OCI-M2 (cell line): ENCODE results near the gene C1orf56.

Source experiments
- DNase-seq: peaks from one replicate; lab custom pipeline; 2025; ENCODE audit not compliant: unreplicated experiment; lab: John Stamatoyannopoulos, UW

The C1orf56 gene

DNA sequence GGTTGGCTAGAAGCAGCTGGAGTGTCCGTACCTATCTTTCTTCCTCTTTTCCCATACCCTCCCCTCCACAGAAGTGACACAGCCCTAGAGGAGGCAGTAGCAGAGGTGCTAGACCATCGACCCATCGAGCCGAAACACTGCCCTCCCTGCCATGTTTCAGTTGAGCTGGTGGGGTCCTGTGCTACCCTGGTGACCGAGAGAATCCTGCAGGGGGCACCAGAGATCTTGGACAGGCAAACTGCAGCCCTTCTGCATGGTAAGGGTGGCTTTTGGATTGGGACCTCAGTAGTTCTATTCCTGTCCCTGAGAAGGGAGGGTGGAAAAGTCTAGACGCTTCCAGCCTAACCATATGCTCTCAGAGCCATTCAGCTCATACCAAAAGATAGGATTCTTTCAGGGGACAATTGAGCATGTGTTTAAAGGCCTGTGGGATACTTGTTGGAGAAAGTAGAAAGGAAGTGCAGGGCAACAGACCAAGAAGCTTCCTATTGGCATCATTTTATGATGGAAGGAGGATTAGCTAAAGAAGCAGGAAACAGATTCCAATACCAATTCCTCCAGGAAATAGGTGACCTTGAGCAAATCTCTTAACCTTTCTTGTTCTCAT lies 22.9 kb upstream of the C1orf56 start:
- DNase-seq, result no peak

DNA sequence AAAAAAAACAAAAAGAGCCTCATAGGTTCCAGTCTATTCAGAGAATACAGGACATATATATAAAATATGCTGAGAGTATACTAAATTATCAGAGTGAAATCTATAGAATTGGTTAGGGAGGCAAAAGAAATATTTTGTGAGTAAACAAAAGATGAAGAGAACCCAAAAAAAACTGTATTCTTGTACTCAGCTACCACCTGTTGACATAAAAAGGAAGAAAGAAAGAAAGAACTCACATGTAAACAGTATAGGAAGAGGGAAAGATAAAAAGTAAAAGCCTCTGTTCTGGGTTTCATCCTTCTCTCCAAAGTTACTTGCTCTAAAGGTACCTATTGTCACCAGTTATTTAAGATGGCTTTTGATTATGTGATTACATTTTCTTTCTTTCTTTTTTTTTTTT lies 21.1 kb upstream of the C1orf56 start:
- no peak for DNase-seq

DNA sequence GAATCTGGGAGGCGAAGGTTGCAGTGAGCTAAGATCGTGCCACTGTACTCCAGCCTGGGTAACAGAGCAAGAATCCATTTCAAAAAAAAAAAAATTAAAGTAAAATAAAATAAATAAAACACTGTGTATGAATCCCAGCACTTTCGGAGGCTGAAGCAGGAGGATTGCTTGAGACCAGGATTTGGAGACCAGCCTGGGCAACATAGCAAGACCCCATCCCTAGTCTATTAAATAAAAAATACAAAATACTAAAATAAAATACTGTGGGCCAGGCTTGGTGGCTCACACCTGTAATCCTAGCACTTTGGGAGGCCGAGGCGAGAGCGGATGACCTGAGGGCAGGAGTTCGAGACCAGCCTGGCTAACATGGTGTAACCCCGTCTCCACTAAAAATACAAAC lies 15.4 kb upstream of the C1orf56 start:
- no peak for DNase-seq

DNA sequence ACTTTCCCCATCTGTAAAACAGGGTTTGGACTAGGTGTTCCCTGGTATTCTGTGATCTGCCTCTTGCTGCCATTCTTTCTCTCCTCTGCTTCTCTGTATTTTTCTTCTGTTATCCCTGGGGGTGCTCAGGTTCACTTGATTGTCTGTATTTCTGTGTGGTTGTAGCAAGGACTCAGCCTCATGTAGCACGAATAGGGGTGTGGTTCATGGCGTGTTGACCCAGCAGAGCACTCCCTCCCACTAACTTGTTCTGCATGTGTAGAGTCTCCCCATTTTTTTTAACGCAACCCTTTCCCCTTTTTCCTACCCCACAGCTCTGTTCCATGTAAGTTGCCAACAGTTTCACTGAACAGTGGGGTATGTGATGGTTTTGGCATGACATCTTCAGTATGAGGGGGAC lies 12.4 kb upstream of the C1orf56 start:
- no peak for DNase-seq

DNA sequence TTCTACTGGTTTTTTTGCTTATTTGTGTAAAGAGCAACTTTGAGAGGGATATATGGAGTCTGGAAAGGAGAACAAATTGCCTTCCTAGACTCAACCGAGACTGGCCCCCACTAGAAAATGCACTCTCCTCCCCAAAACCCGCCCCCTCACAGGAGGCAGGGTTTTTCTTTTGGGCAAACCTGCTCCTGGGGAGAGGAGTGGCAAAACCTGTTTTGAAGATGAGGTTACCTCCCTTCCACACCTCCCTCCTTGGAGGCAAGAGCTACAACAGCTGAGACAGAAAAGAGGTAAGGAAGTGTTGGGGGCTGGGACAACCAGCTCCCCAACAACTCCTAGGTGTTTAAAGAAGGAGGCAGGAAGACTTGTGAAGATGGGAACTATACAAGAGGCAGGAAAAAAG lies 11.2 kb upstream of the C1orf56 start, which contains the start of gene BNIPL:
BNIPL (plus strand) TSS at position 231 of the 400 bp plus-strand sequence; CDS start at position 371, 140 bp downstream.
- no peak for DNase-seq

DNA sequence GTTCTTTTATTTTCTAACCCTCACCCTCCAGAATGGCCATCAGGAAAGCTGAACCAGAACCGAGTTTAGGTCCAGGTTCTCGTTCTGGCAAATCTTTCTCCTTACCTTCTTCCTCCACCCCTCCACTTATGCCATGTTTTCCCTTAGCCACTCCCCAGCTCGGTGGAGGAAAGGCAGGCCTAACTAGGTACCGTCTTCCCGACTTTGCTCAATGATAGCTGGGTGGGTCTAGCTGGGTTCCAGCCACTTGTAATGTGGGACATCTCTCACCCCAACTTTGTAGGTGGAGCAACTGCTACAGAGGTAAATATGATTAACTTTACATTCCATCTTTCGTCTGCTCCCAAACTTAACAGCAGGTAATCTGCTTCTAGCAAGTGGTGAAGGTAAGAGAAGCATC lies 10.5 kb upstream of the C1orf56 start:
- no peak for DNase-seq

DNA sequence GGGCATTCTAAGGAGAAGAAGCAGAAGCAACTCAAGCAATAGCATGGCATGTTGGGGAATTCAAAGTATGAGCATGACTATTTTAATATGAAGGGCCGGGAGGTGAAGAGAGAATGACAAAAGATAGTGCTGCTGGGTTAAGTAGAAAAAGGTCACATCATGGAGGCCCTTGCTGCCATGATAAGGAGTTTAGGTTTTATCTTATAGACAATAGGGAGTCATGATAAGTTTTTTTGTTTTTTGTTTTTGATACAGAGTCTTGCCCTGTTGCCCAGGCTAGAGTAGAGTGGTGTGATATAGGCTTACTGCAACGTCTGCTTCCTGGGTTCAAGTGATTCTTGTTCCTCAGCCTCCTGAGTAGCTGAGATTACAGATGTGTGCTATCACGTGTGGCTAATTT lies 8.0 kb upstream of the C1orf56 start:
- no peak for DNase-seq

DNA sequence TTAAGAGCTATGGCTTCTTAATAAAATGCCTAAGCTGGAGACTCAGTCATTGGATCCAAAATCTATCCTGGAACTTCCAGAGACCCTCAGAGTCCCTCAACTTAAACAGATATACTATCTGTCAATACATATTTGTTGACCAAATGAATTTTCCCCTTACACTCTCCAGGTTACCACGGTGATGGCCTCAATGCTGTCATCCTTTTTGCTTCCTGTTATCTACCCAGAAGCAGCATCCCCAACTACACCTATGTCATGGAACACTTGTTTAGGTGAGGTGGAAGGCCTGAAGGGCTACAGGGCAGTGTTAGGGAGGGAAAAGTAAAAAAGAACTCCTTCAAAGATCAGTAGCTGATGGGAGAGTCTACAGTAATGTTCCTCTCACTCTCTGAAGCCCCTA lies 4.4 kb upstream of the C1orf56 start:
- no peak for DNase-seq

DNA sequence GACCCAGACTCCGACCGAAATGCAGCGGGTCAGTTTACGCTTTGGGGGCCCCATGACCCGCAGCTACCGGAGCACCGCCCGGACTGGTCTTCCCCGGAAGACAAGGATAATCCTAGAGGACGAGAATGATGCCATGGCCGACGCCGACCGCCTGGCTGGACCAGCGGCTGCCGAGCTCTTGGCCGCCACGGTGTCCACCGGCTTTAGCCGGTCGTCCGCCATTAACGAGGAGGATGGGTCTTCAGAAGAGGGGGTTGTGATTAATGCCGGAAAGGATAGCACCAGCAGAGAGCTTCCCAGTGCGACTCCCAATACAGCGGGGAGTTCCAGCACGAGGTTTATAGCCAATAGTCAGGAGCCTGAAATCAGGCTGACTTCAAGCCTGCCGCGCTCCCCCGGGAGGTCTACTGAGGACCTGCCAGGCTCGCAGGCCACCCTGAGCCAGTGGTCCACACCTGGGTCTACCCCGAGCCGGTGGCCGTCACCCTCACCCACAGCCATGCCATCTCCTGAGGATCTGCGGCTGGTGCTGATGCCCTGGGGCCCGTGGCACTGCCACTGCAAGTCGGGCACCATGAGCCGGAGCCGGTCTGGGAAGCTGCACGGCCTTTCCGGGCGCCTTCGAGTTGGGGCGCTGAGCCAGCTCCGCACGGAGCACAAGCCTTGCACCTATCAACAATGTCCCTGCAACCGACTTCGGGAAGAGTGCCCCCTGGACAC lies 534 bp downstream of the C1orf56 start:
- no peak for DNase-seq

DNA sequence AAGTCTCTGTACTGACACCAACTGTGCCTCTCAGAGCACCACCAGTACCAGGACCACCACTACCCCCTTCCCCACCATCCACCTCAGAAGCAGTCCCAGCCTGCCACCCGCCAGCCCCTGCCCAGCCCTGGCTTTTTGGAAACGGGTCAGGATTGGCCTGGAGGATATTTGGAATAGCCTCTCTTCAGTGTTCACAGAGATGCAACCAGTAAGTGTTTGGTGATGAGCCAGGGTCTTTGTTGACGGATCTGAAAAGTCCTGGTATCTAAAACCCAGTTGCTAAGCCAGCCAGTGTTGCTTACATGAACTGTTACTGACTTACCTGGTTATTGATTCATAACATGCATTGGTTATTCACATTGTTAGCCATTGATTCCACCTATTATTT lies 1.1 kb downstream of the C1orf56 start:
- DNase-seq, result no peak

DNA sequence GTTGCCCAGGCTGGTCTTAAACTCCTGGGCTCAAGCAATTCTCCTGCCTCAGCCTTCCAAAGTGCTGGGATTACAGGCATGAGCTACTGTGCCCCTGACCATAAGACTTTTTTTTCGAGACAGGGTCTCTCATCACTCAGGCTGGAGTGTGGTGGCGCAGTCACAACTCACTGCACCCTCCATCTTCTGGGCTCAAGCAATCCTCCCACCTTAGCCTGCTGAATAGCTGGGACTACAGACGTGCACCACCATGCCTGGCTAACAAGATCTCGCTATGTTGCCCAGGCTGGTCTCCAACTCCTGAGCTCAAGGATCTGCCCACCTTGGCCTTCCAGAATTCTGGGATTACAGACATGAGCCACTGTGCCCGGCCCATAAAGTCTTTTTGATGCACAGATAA lies 1.9 kb downstream of the C1orf56 start:
- no peak for DNase-seq

DNA sequence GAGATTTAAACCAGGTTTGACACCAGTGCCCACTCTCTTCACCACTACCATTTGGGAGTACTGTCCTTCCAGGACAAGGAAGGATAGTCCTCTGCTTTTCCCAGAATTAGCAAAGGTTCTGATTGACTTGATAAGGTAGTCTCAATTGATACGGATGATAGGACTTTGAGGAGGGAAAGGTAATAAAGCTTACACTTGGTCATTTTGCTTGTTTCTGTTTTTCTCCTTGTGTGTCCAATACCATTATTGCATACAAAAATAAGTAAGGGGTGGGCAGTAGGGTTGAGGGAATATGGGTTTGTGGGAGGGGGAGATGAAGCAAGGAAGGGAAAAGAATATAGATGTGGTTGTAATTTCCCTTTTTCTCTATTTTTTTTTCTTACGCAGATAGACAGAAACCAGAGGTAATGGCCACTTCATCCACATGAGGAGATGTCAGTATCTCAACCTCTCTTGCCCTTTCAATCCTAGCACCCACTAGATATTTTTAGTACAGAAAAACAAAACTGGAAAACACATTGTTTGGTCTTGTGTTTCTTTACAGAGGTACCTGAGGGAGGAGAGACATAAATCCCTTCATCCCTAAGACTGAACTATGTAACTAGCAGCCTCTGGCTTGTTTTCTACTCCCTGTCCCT lies 2.6 kb downstream of the C1orf56 start:
- no peak for DNase-seq

DNA sequence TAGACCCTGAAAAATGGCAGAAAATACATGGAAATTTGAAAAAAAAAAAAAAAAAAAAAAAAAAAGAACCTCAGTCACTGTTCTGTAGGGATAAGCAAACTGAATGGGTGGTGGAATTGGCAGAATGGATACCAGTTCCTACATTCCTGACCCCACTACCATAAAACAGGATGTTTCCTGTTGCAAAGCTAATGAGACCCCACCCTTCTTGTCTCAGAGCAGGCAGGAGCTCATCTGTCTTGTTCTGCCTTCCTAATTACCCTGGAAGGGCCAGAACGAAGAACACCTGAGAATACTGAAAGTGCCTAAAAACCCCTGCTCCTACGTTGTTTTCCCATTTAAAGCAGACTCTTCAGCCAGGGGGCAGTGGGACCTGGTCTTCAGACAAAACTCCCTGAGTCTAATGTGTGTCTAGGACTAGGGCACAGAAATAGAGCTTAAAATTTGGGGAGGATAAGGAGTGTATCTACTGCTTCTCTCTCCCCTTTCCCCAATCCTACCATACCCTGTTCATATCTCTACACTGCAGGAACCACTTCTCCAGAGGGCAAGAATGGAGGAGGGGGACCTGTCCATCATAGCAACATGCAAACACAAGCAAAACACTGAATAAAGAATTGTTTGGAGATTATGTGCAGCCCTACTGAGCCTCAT lies 3.9 kb downstream of the C1orf56 start:
- DNase-seq, result no peak

DNA sequence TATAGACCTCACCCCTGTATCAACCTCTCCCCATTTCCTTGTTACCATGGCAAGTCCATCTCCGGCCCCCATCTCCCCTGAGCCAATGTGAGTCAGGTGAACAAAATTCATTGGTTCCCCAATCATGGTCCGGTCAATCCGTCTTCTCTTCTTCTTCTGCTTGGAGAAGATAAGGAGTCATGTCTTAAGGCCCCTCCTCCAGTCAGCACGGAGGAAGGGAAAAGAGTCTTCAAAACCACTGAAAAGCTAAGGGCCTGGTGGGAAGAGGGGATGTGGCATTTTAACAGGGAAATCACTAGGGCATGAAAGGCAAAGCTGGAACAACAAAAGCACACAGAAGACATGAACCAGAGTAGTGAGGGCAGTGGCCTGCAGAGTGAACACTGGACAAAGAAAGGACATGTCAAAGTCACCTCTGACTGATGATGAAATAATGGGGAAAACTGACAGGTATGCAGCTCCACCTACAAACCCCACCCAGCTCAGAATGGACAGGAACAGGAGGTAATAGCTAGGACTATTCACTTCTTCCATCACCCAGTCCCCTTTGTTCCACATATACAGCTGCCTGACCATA lies 7.5 kb downstream of the C1orf56 start:
- DNase-seq, result no peak

DNA sequence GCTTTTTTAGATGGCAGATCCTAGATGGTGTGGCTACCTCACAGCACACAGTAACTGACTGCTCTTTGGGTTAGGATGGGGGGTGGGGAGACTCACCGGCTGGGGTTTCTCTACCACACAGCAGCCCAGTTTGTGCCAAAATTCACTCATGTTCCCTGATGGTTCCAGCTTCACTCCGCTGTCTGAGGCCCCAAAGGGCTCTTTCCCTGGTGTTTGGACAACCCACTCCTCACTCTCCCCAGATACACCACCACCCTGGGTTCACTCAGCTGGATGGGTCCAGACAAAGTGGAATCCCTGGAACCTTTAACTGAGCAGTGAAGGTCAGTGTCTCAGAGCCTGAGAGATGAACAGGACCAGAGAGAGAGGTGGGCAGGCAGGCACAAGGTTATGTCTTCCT lies 8.0 kb downstream of the C1orf56 start:
- DNase-seq, result no peak

DNA sequence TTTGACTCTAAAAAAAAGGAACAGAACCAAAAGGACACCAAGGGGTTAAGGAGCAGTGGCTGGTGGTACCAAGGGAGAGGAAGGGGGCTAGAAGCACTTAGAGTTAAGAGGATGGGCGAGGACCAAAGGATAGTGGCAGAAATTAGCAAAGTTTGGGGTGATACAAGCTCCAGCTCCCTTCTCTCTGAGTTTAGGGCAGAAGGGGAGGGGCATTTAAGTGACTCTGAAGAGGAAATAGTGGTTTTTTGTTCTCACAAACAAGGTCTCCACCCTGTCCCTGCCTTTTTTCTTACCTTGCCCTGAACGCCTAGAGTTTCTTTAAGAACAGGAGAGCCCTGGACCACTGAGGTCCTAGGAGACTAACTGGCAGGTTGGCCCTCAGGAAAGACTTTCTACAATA lies 8.6 kb downstream of the C1orf56 start:
- DNase-seq, result no peak

DNA sequence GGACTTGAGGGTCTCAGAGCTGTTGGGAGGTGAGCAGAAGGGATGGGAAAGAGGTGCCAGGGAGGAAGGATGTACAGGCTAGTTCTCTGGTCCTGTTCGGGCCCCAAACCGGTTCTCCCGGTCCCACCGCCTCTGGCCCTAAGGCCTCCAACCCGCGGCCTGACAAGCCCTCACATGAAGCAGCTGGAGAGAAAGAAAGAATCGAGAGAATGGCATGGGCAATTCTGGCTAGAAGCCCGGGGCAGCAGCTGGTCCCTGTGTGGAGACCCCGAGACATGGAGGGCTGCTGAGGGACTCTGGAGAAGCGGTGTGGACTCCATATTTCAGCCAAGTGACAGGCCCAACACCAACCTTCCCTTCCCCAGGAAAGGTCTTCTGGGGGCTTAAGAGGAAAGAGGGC lies 11.1 kb downstream of the C1orf56 start:
- no peak for DNase-seq

DNA sequence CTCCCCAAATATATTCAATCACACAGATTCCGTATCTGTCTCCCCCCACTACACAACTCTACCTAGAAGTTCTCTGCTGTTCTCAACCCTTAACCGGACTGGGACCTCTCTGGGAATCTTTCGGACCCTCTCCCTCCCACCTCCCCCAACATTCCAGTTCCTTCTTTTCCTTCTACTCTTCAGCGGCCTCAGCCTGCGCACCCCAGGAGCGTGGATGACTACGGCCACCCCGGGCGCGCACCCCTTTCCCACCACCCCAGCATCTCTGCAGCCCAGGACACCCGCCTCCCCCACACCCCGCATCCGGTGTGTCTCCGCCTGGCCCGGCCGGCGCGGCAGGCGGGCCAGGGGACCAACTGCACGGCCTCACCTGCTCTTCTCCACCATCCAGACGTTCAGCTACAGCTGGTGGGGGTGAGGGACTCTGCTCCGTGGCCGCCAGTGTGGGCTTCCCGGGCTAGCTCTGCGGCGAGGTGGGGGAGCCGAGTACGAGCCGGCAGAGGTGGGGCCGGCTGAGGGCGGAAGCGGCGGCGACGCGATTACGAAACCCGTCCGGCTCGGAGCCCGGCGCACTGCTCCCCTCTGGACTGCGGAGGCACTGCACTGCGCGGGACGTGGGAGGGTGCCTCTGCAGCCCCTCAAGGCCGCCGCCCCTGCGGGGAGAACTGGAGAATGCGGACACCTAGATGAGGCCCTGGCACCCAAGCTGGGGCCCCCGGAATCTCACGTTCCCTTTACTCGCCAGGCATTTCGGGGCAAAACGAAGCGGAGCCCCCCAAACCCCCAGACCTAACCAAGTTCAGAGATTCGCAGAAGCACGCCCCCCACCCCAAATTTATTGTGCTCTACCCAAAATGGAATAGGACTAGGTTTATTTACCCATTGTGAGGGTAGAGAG lies 11.8 kb downstream of the C1orf56 start, which contains the start of gene CDC42SE1:
CDC42SE1 (minus strand) TSS at position 514 of the 898 bp plus-strand sequence. CDS start 3,892 bp downstream, outside the sequence.
- peak; percentile 43 for DNase-seq

DNA sequence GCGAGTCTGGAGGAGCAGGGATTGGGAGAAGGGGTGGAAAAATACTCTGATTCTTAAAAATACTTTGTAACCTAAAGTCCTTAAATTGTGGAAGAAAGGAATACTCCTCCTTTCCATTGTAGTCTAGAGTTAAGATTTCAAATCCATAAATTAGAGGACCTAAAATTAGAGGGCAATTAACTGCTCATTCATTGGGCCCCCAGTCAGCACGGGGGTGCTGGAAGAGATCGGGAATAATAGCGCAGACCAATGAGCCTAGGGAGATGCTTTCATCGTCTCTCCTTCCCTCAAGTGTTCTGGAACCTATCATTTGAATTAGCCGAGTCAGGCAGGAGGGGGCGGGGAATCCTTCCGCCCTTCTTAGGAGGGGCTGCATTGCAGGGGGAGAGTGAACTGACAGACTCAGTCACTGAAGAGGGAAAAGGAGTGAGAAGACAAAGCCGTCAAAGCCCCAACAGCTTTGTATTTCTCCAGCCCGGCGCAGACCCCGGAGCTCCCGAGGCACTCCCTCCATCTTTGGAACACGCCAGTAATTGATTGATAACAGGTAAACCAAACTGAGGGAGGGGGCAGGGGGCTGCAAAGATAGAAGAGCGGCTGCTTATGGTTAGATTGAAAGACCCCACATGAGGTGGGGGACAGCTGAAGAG lies 12.6 kb downstream of the C1orf56 start, which contains the start of gene MLLT11:
MLLT11 (plus strand) TSS at position 391 of the 650 bp plus-strand sequence. CDS start 6,828 bp downstream, outside the sequence.
- DNase-seq, result no peak
